Activated CD4-positive, alpha-beta memory T cell treated with anti-CD3 and anti-CD28 coated beads for 36 hours (primary cell): Measurements from ENCODE around the gene GMEB2. TPM values are rescaled to one million over a fixed set of nuclear protein-coding genes. Genes with fewer than 3 reads are reported as not detected.
"Not testable (repeated sequence)": the region's sequence is repeated elsewhere in the genome, so short reads cannot be mapped to it uniquely, and the experiment has no call there.

Experiments
- CTCF ChIA-PET: fragments of 350-600 bp; sonication (Branson Sonifier 250); formaldehyde crosslinking; loops from one replicate; lab custom pipeline; 2021; ENCODE audit warnings: antibody characterized with exemption, inconsistent platforms; lab: Charles Lee
- POLR2A ChIA-PET: fragments of 350-600 bp; sonication (Branson Sonifier 250); formaldehyde crosslinking; loops from one replicate; lab custom pipeline; 2021; ENCODE audit warnings: antibody characterized with exemption; lab: Charles Lee
- DNase-seq: peaks from one replicate; pipeline ENCODE4 v3.0.0-alpha.2; 2020
- H3K27ac Mint-ChIP-seq: one replicate; pipeline ENCODE4 v1.8.0; 2021; ENCODE audit warnings: mixed read lengths
- H3K27me3 Mint-ChIP-seq: one replicate; pipeline ENCODE4 v1.8.0; 2021; ENCODE audit warnings: mixed read lengths
- H3K36me3 Mint-ChIP-seq: one replicate; pipeline ENCODE4 v1.8.0; 2021; ENCODE audit warnings: mixed read lengths
- H3K4me1 Mint-ChIP-seq: one replicate; pipeline ENCODE4 v1.8.0; 2021; ENCODE audit warnings: low read depth, mixed read lengths
- H3K4me3 Mint-ChIP-seq: one replicate; pipeline ENCODE4 v1.8.0; 2021; ENCODE audit warnings: mild to moderate bottlenecking, mixed read lengths
- H3K9me3 Mint-ChIP-seq: one replicate; pipeline ENCODE4 v1.8.0; 2021; ENCODE audit warnings: mixed read lengths
- intact Hi-C: fragments of 100-400 bp; cut with micrococcal nuclease; formaldehyde crosslinking; loops from one replicate; pipeline ENCODE4 v1.15.1; 2023
- total RNA-seq, 2 experiments: library from RNA; stranded (reverse); gene quantifications; one replicate each; pipeline ENCODE4 v1.2.3, GENCODE V29; 2021

The GMEB2 gene
- total RNA-seq, 2 experiments from 2014 or later: 13.6 to 14.0 TPM

DNA sequence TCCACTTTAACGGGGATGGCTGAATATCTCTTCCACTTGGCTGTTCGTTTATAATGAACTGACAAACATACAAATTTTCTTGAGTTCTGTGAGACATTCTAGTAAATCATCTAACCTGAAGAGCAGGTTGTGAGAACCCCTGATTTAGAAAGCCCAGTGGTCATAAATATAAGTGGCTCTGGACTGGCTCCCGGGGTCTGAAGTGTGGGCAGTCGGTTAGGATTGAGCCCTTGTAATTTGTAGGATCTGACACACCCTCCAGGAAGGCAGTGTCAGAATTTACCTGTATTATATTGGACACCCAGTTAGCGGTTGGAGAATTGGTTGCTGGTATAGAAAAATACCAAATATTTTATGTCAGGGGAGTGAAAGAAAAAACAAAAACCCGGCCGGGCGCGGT is 6.8 kb upstream of the GMEB2 start:
- peak overlapping the region; percentile 49 for H3K27ac Mint-ChIP-seq
- intact Hi-C loops: loop anchor here (2.0 to 10.0 kb wide), 2 partner anchors 81 to 341 kb away; partner anchors contain the start of gene SAMD10
- ChIA-PET CTCF (no interaction called here), POLR2A (no interaction called here)
- H3K36me3 Mint-ChIP-seq: peaks cover 11% of the 10 kb centered on the region
- no peaks in the 10 kb centered on the region for H3K27me3 Mint-ChIP-seq
- no peak for DNase-seq
- no peaks in the 10 kb centered on the region for H3K9me3 Mint-ChIP-seq
- no peak overlapping the region for H3K4me3 Mint-ChIP-seq
- H3K4me1 Mint-ChIP-seq: peaks cover 52% of the 10 kb centered on the region

DNA sequence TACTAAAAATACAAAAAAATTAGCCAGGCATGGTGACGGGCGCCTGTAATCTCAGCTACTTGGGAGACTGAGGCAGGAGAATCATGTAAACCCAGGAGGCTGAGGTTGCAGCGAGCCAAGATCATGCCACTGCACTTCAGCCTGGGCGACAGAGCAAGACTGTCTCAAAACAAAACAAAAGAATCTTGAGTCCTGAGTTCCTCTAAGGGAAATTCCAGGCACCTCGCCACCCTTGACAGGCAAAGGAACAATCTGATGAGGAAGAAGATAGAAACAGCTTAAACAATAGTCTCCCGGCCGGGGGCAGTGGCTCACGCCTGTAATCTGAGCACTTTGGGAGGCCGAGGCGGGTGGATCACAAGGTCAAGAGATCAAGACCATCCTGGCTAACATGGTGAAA is 4.5 kb upstream of the GMEB2 start:
- not testable (repeated sequence) for H3K27me3 Mint-ChIP-seq, H3K9me3 Mint-ChIP-seq, H3K4me3 Mint-ChIP-seq, DNase-seq
- Mint-ChIP-seq H3K4me1 (peaks cover 45% of the 10 kb centered on the region), H3K27ac (peak overlapping the region; percentile 13), H3K36me3 (peaks cover 16% of the 10 kb centered on the region)
- ChIA-PET CTCF (interaction anchor here (1.9 to 2.3 kb wide), 2 partner anchors 10 to 94 kb away, joined by 6 read pairs; partner anchors contain the start of gene PTK6), POLR2A (interaction anchor here (1.2 to 2.9 kb wide), 2 partner anchors 11 to 111 kb away, joined by 3 to 9 read pairs; partner anchors contain the start of gene PPDPF)
- intact Hi-C loops: loop anchor here (10.0 kb wide), 1 partner anchor 343 kb away; the partner anchor contains the start of gene SAMD10

DNA sequence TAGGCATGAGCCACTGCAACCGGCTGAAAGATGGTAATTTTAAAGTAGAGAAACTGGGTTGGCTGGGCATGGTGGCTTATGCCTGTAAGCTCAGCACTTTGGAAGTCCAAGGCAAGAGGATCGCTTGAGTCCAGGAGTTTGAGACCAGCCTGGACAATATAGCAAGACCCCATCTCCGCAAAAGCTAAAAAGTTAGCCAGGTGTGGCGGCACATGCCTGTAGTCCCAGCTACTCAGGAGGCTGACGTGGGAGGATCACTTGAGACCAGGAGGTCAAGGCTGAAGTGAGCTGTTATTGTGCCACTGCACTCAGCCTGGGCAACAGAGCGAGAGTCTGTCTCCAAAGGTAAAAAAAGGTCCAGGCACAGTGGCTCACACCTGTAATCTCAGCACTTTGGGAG is 4.1 kb upstream of the GMEB2 start:
- POLR2A ChIA-PET: interaction anchor here (1.2 to 2.9 kb wide), 2 partner anchors 11 to 110 kb away, joined by 3 to 9 read pairs; partner anchors contain the start of gene PPDPF
- H3K27me3 Mint-ChIP-seq, H3K9me3 Mint-ChIP-seq, H3K4me3 Mint-ChIP-seq, DNase-seq: not testable (repeated sequence)
- CTCF ChIA-PET: interaction anchor here (1.9 kb wide), 1 partner anchor 10 kb away, joined by 6 read pairs; no protein-coding TSS in a partner anchor
- Mint-ChIP-seq H3K36me3 (peaks cover 16% of the 10 kb centered on the region), H3K27ac (peak overlapping the region; percentile 23), H3K4me1 (peaks cover 45% of the 10 kb centered on the region)
- intact Hi-C loops: loop anchor here (10.0 kb wide), 1 partner anchor 344 kb away; the partner anchor contains the start of gene SAMD10

DNA sequence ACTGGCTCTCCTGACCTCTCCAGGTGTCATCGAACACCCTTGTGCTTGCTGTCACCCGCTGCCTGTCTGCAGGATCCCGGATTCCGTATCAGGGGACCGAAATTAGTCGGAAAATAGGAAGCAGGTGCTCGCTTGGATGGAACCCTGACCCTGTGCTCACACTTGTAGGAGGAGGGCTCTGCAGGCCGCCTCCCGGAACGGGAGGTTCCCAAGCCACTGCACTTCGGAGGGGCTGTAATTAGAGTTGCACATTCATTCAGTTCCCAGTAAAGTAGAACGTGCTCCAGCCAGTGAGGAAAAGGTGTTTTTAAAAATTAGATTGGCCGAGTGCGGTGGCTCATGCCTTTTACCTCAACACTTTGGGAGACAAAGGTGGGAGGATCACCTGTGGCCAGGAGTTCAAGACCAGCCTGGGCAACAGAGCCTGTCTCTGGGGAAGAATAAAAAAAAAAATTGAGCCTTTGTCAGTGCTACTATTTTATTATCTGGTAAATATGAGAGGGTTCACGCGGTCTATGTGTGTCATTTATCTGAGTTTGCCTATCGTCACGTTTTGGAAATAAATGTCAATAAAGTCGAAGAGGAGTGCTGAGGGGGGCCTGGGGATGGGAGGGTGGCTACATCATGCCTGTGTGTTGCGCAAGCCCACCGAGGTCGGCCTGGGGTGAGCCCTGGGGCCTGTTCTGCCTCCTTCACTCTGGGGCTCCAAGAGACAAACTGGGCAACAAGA is 1.5 kb upstream of the GMEB2 start:
- peaks cover 20% of the 10 kb centered on the region for H3K36me3 Mint-ChIP-seq
- CTCF ChIA-PET: interaction anchor here (0.8 to 2.8 kb wide), 4 partner anchors 12 to 352 kb away, joined by 3 to 18 read pairs (median 4); partner anchors contain the start of genes PRPF6 and PTK6
- H3K27ac Mint-ChIP-seq: peak overlapping the region; percentile 97
- POLR2A ChIA-PET: interaction anchor here (0.5 to 2.2 kb wide), 6 partner anchors 8 to 451 kb away, joined by 3 to 17 read pairs (median 4); partner anchors contain the start of genes RGS19 and RTEL1
- intact Hi-C loops: no loop called here
- H3K9me3 Mint-ChIP-seq: no peaks in the 10 kb centered on the region
- peak; percentile 85 for DNase-seq
- H3K4me1 Mint-ChIP-seq: peaks cover 39% of the 10 kb centered on the region
- H3K27me3 Mint-ChIP-seq: no peaks in the 10 kb centered on the region
- H3K4me3 Mint-ChIP-seq: peak overlapping the region; percentile 98

DNA sequence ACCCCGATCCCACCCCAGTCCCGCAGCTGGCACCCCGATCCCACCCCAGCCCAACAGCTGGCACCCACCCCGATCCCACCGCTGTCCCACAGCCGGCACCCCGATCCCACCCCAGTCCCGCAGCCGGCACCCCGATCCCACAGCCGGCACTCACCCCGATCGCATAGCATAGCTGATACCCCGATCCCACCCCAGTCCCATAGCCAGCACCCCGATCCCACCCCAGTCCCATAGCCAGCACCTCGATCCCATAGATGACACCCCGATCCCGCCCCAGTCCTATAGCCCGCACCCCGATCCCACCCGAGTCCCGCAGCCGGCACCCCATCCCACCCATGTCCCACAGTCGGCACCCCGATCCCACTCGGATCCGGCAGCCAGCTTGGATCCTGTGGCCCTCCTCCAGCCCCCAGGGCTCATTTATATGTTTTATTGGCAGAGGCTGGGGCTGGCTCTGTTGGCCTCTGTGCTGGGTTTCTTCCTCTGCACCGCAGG is 897 bp upstream of the GMEB2 start:
- no peak for DNase-seq
- Mint-ChIP-seq H3K36me3 (peaks cover 20% of the 10 kb centered on the region), H3K9me3 (no peaks in the 10 kb centered on the region), H3K27ac (peak overlapping the region; percentile 97), H3K4me1 (peaks cover 36% of the 10 kb centered on the region), H3K27me3 (no peaks in the 10 kb centered on the region), H3K4me3 (peak overlapping the region; percentile 98)
- ChIA-PET POLR2A (interaction anchor here (0.6 to 3.4 kb wide), 10 partner anchors 8 to 107 kb away, joined by 3 to 30 read pairs (median 4); partner anchors contain the start of genes ARFRP1, PPDPF, RTEL1 and ZGPAT), CTCF (interaction anchor here (0.8 to 2.8 kb wide), 5 partner anchors 12 to 353 kb away, joined by 3 to 18 read pairs (median 4); partner anchors contain the start of genes PRPF6, PTK6 and RTEL1)
- intact Hi-C loops: loop anchor here (1.0 kb wide), 1 partner anchor 12 kb away; no protein-coding TSS in a partner anchor

DNA sequence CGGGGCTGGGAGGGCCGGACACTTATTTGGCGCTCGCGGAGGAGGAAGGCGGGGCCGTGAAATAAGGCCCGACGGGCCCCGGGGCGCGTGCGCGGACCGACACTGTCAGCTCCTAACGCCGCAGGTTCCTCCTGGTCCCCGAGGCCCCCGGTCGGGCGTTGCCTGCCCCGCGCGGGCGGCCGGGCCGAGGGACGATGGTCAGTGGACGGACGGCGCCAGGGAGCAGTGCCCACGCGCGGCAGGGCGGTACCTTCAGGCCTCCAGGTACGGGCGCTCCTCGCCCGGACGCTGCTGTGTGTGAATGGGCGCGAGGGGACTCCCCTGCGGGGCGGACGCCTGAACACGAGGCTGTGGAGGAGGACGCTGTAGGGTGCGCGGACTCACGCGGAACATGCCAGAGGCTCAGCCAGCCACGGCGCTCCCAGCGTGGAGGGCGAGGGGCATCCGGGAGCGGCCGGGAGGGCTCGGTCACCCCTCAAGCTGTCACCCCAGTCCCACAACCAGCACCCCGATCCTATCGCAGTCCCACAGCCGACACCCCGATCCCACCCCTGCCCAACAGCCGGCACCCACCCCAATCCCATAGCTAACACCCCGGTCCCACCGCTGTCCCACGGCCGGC is 339 bp upstream of the GMEB2 start:
- peaks cover 36% of the 10 kb centered on the region for H3K4me1 Mint-ChIP-seq
- H3K27me3 Mint-ChIP-seq: no peaks in the 10 kb centered on the region
- peak overlapping the region; percentile 98 for H3K4me3 Mint-ChIP-seq
- peak; percentile 96 for DNase-seq
- peaks cover 20% of the 10 kb centered on the region for H3K36me3 Mint-ChIP-seq
- ChIA-PET POLR2A (interaction anchor here (0.6 to 3.4 kb wide), 13 partner anchors 8 to 267 kb away, joined by 3 to 30 read pairs (median 4); partner anchors contain the start of genes ARFRP1, PPDPF, RTEL1 and ZGPAT), CTCF (interaction anchor here (1.0 to 2.8 kb wide), 4 partner anchors 15 to 354 kb away, joined by 3 to 18 read pairs (median 4); partner anchors contain the start of genes PRPF6 and RTEL1)
- peak overlapping the region; percentile 97 for H3K27ac Mint-ChIP-seq
- intact Hi-C loops: loop anchor here (1.0 kb wide), 1 partner anchor 12 kb away; no protein-coding TSS in a partner anchor
- H3K9me3 Mint-ChIP-seq: no peaks in the 10 kb centered on the region

DNA sequence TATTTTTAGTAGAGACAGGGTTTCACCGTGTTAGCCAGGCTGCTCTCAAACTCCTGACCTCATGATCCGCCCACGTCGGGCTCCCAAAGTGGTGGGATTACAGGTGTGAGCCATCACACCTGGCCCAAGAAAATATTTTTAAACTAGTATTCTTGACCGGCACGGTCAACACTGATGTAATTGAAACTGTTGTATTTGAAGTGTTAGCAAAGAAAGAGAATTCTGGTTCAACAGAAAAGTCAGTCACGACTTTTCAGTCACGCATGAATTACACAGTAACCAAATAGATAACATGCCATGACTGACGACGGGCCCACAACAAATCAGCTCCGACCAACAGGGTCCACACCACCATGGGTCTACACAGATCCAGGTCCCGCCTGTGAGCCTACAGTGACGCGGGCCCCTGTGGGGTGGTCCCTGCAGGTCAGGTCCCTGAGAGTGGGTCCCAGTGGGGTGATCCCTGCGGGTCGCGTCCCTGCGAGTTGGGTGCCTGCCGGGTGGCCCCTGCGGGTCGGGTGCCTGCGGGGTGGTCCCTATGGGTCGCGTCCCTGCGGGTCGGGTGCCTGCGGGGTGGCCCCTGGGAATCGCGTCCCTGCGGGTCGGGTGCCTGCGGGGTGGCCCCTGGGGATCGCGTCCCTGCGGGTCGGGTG is 1.0 kb downstream of the GMEB2 start:
- H3K27me3 Mint-ChIP-seq: no peaks in the 10 kb centered on the region
- peaks cover 36% of the 10 kb centered on the region for H3K4me1 Mint-ChIP-seq
- peak overlapping the region; percentile 76 for H3K4me3 Mint-ChIP-seq
- H3K36me3 Mint-ChIP-seq: peaks cover 21% of the 10 kb centered on the region
- intact Hi-C loops: no loop called here
- H3K9me3 Mint-ChIP-seq: no peaks in the 10 kb centered on the region
- H3K27ac Mint-ChIP-seq: peak overlapping the region; percentile 87
- peak; percentile 53 for DNase-seq
- ChIA-PET CTCF (interaction anchor here (1.1 kb wide), 1 partner anchor 88 kb away, joined by 4 read pairs; the partner anchor contains the start of gene PTK6), POLR2A (interaction anchor here (3.4 kb wide), 1 partner anchor 16 kb away, joined by 30 read pairs; no protein-coding TSS in a partner anchor)

DNA sequence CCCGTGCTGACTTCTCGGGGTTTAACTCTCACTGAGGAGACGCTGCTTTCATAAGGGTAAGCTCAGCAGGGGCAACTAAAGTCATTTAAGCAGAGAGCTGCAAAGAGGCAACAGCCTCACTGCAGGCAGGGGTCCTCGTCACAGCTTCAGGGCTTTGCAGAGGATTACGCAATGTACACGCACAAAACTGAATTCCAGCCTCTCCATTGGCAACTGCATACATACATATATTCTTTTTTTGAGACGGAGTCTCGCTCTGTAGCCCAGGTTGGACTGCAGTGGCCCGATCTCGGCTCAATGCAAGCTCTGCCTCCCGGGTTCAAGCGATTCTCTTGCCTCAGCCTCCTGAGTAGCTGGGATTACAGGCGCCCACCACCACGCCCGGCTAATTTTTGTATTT is 2.4 kb downstream of the GMEB2 start:
- no peaks in the 10 kb centered on the region for H3K9me3 Mint-ChIP-seq
- H3K27me3 Mint-ChIP-seq: no peaks in the 10 kb centered on the region
- H3K4me3 Mint-ChIP-seq: no peak overlapping the region
- CTCF ChIA-PET: interaction anchor here (1.1 kb wide), 1 partner anchor 87 kb away, joined by 4 read pairs; the partner anchor contains the start of gene PTK6
- H3K4me1 Mint-ChIP-seq: peaks cover 37% of the 10 kb centered on the region
- no peak for DNase-seq
- H3K36me3 Mint-ChIP-seq: peaks cover 17% of the 10 kb centered on the region
- H3K27ac Mint-ChIP-seq: no peak overlapping the region
- POLR2A ChIA-PET: interaction anchor here (0.8 to 3.4 kb wide), 2 partner anchors 17 to 356 kb away, joined by 4 to 30 read pairs; partner anchors contain the start of gene PRPF6
- intact Hi-C loops: no loop called here

DNA sequence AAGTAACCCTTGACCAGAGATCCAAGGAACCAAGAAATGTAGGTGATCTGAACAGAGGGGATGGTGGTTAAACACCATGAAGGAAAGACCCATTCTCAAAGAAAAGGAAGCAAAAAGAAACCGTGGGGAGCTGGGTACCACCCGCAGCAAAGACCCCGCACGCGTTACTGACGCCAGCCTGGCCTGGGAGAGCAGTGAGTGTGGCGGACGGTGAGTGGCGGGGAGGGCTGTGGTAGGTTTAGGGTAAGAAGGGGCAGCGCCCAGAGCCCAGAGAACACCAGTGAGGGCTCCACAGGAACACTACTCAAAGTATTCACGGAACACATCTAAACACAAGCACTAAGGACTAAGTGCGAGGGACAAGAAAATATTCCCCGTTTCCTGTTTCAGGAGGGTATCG is 4.2 kb downstream of the GMEB2 start:
- H3K9me3 Mint-ChIP-seq: no peaks in the 10 kb centered on the region
- H3K4me3 Mint-ChIP-seq: no peak overlapping the region
- peaks cover 11% of the 10 kb centered on the region for H3K36me3 Mint-ChIP-seq
- POLR2A ChIA-PET: no interaction called here
- no peaks in the 10 kb centered on the region for H3K27me3 Mint-ChIP-seq
- H3K4me1 Mint-ChIP-seq: peaks cover 26% of the 10 kb centered on the region
- no peak for DNase-seq
- CTCF ChIA-PET: no interaction called here
- intact Hi-C loops: no loop called here
- H3K27ac Mint-ChIP-seq: no peak overlapping the region

DNA sequence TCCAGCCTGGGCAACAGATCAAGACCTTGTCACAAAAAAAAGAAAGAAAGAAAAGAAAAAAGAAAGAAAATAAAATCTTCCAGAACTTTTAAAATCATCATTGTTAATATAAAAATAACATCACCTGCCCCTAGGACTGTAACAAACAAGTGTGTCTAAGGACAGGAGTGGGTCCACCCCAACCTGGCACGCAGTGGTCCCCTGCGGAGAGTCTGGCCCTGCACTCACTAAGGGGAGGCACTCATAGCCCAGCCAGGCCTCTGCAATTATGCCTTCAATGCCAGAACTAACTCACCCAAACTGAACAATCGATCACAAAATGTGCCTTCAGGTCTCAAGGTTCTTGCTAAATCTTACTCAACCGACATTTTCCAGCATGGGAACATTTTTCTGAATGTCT is 4.8 kb downstream of the GMEB2 start:
- peaks cover 14% of the 10 kb centered on the region for H3K36me3 Mint-ChIP-seq
- DNase-seq: no peak
- no peaks in the 10 kb centered on the region for H3K27me3 Mint-ChIP-seq
- H3K4me3 Mint-ChIP-seq: no peak overlapping the region
- H3K9me3 Mint-ChIP-seq: no peaks in the 10 kb centered on the region
- CTCF ChIA-PET: no interaction called here
- no peak overlapping the region for H3K27ac Mint-ChIP-seq
- POLR2A ChIA-PET: no interaction called here
- peaks cover 26% of the 10 kb centered on the region for H3K4me1 Mint-ChIP-seq
- intact Hi-C loops: no loop called here

DNA sequence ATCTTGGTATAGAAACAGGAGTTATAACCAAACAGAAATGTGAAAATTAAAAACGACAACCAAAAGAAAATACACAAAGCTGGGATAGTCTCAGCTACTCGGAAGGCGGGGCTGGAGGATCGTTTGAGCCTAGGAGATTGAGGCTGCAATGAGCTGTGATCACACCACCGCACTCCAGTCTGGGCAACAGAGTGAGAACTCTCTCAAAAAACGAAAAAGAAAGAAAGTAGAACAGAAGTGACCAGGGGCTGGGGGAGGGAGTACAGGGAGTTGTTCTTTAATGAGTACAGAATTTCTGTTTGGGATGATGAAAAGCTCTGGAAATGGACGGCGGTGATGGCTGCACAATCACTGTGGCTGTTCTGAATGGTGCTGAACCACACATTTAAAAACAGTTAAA is 5.9 kb downstream of the GMEB2 start:
- H3K4me1 Mint-ChIP-seq: peaks cover 26% of the 10 kb centered on the region
- CTCF ChIA-PET: interaction anchor here (0.6 kb wide), 1 partner anchor 21 kb away, joined by 3 read pairs; no protein-coding TSS in a partner anchor
- POLR2A ChIA-PET: no interaction called here
- no peaks in the 10 kb centered on the region for H3K9me3 Mint-ChIP-seq
- no peak overlapping the region for H3K4me3 Mint-ChIP-seq
- no peak for DNase-seq
- no peaks in the 10 kb centered on the region for H3K27me3 Mint-ChIP-seq
- intact Hi-C loops: no loop called here
- no peak overlapping the region for H3K27ac Mint-ChIP-seq
- peaks cover 15% of the 10 kb centered on the region for H3K36me3 Mint-ChIP-seq
